Measurements from ENCODE around the gene C11orf91. TPM values are rescaled to one million over a fixed set of nuclear protein-coding genes. Genes with fewer than 3 reads are reported as not detected.

C11orf91 gene
- total and polyA plus RNA-seq, 7 donors, result not detected

DNA sequence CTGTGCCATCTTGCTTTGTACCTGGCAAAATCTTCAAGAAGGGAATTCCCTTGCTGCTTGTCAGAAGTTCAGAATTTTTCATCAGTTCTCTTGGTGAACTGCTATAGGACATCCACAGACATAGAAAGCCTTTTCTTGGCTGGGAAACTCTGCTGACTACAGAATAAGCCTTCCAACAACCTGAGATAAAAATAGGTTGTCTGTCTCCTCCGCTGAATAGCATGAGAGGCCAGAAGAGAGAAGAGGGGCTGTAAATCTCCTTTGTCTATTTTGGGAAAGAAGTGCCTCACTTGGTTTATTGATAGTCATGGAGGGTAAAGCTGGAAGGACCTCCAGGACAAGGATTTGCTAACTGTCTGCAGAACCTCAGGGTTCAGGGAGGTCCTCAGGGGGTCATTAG lies 48.2 kb downstream of the C11orf91 start:
- Histone ChIP-seq H3K9me3 (no peaks in the 10 kb centered on the region), H3K4me1 (peaks cover 0 to 8% (median 6%) of the 10 kb centered on the region in 4 donors), H3K27me3 (no peaks in the 10 kb centered on the region), H3K4me3 (no peak overlapping the region), H3K27ac (no peak overlapping the region), H3K36me3 (no peaks in the 10 kb centered on the region)
- intact Hi-C loops (cut with DNase I), result no loop called here
- TF ChIP-seq POLR2AphosphoS5 (IDR thresholded peaks at IDR 0.05), result no peak
- no peak for TF ChIP-seq POLR2A (IDR thresholded peaks at IDR 0.05)
- TF ChIP-seq, protein P1, sequence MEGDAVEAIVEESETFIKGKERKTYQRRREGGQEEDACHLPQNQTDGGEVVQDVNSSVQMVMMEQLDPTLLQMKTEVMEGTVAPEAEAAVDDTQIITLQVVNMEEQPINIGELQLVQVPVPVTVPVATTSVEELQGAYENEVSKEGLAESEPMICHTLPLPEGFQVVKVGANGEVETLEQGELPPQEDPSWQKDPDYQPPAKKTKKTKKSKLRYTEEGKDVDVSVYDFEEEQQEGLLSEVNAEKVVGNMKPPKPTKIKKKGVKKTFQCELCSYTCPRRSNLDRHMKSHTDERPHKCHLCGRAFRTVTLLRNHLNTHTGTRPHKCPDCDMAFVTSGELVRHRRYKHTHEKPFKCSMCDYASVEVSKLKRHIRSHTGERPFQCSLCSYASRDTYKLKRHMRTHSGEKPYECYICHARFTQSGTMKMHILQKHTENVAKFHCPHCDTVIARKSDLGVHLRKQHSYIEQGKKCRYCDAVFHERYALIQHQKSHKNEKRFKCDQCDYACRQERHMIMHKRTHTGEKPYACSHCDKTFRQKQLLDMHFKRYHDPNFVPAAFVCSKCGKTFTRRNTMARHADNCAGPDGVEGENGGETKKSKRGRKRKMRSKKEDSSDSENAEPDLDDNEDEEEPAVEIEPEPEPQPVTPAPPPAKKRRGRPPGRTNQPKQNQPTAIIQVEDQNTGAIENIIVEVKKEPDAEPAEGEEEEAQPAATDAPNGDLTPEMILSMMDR (IDR thresholded peaks at IDR 0.05), result no peak
- TF ChIP-seq EP300 (IDR thresholded peaks at IDR 0.05), result no peak
- WGBS, 2 donors, result 53 to 66% methylated on average over 1 of the region's 1 CpG
- DNase-seq, result no peak

DNA sequence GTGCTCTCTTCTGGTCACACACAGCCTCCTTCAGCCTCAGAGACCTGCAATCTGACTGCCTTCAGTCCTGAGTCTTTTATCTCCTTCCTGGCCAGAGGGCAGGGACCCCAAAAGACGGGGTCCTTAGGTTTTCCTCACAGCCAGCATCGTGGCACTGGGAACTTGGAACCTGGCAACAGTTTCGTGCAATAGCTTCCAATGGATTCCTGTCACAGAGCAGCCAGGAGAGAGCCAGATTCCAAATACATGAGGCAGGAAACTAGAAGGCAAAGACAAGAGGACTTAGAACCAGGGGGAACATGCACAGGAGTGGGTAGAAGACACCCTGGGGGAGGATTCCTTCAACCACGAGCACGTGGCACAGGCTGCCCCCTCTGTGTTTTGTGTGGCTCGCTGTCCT lies 48.6 kb downstream of the C11orf91 start:
- Histone ChIP-seq H3K27me3 (no peaks in the 10 kb centered on the region), H3K9me3 (no peaks in the 10 kb centered on the region), H3K4me3 (no peak overlapping the region), H3K4me1 (peaks cover 0 to 8% (median 6%) of the 10 kb centered on the region in 4 donors), H3K27ac (no peak overlapping the region), H3K36me3 (no peaks in the 10 kb centered on the region)
- intact Hi-C loops (cut with DNase I), result no loop called here
- TF ChIP-seq POLR2AphosphoS5 (IDR thresholded peaks at IDR 0.05), result no peak
- TF ChIP-seq, protein P1 (IDR thresholded peaks at IDR 0.05), result no peak
- no peak for TF ChIP-seq EP300 (IDR thresholded peaks at IDR 0.05)
- TF ChIP-seq POLR2A (IDR thresholded peaks at IDR 0.05), result no peak
- WGBS, 2 donors, result 58 to 69% methylated on average over 6 of the region's 6 CpGs
- DNase-seq, result no peak

DNA sequence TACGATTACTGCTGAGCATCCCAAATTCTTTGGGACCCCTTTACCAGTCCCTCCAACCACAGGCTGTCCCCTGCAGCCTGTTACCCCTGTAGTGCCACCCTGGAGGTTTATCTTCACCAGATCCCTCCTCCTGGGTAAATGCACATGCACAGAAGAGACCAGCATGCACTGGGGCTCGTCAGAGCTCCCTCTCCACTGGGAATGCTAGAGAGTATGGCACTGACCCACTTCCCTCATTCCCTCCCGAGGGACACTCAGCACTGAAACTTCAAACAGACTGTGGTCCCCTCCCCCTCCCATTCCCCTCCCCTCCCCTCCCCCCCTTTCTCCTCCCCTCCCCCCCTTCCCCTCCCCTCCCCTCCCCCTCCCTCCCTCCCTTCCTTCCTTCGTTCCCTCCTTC lies 49.1 kb downstream of the C11orf91 start:
- Histone ChIP-seq H3K4me3 (no peak overlapping the region), H3K27me3 (no peaks in the 10 kb centered on the region), H3K9me3 (no peaks in the 10 kb centered on the region), H3K36me3 (no peaks in the 10 kb centered on the region), H3K27ac (no peak overlapping the region), H3K4me1 (peaks cover 0 to 8% (median 6%) of the 10 kb centered on the region in 4 donors)
- no peak for DNase-seq
- WGBS, 2 donors, result 37 to 54% methylated on average over 3 to 4 of the region's 4 CpGs
- TF ChIP-seq, protein P1 (IDR thresholded peaks at IDR 0.05), result no peak
- TF ChIP-seq POLR2AphosphoS5 (IDR thresholded peaks at IDR 0.05) (no peak), EP300 (IDR thresholded peaks at IDR 0.05) (no peak), POLR2A (IDR thresholded peaks at IDR 0.05) (no peak)
- intact Hi-C loops (cut with DNase I), result no loop called here

DNA sequence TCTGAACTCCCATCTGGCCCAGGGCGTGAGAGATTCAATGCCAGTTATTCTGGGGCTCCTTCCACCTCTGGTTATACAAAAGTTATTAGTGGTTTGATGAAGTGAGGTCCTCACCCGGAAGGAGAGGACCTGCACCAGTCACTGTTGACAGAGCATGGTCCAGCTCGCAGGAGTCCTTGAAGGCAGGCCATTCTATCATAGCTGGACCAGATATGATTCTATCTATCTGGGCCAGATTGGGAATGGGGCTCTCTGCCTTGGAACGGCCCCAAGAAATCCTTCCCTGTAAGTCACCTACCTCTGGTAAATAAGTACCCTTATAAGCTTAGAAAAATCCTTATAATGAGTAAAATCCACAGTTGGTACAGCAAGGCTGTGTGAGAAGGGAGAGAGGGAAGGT lies 50.7 kb downstream of the C11orf91 start:
- no peaks in the 10 kb centered on the region for H3K36me3 ChIP-seq
- 80 to 86% methylated on average over 4 of the region's 4 CpGs for WGBS, 2 donors
- H3K9me3 ChIP-seq, result no peaks in the 10 kb centered on the region
- H3K4me3 ChIP-seq, result no peak overlapping the region
- H3K4me1 ChIP-seq, result peaks cover 0 to 8% (median 6%) of the 10 kb centered on the region in 4 donors
- TF ChIP-seq, protein P1 (IDR thresholded peaks at IDR 0.05), result no peak
- TF ChIP-seq POLR2AphosphoS5 (IDR thresholded peaks at IDR 0.05) (no peak), POLR2A (IDR thresholded peaks at IDR 0.05) (no peak), EP300 (IDR thresholded peaks at IDR 0.05) (no peak)
- no peak for DNase-seq
- no peaks in the 10 kb centered on the region for H3K27me3 ChIP-seq
- no peak overlapping the region for H3K27ac ChIP-seq
- intact Hi-C loops (cut with DNase I), result no loop called here

Other genes with a start within 250 kb of the C11orf91 start
- gene CD59, start 35.6 kb upstream of the C11orf91 start, total RNA-seq, result 100 to 1,000 TPM; 160 to 206 (median 183) TPM
- 100 to 1,000 TPM in 1 of 3 donors, 10 to 100 TPM in 2; 54.1 to 210 (median 80.7) TPM for gene CD59, start 35.6 kb upstream of the C11orf91 start, polyA plus RNA-seq
- 10 to 100 TPM; 36.8 to 53.5 (median 50.4) TPM for gene FBXO3, start 73.7 kb upstream of the C11orf91 start, total RNA-seq
- 10 to 100 TPM; 20.2 to 34.7 (median 27.6) TPM for gene FBXO3, start 73.7 kb upstream of the C11orf91 start, polyA plus RNA-seq
- gene LMO2, start 191.2 kb upstream of the C11orf91 start, total RNA-seq, result 10 to 100 TPM in 3 of 4 donors, 1 to 10 TPM in 1; 8.6 to 13.6 (median 12.0) TPM
- 10 to 100 TPM in 2 of 3 donors, 1 to 10 TPM in 1; 4.9 to 19.8 (median 12.3) TPM for gene LMO2, start 191.2 kb upstream of the C11orf91 start, polyA plus RNA-seq